Gastrocnemius medialis (tissue), 4 donors: ENCODE measurements around the gene PRIMPOL.
"Not testable (repeated sequence)": the region's sequence is repeated elsewhere in the genome, so short reads cannot be mapped to it uniquely, and the experiment has no call there.

ENCODE experiments used
- POLR2A ChIP-seq, 2 donors: fragments of 450-650 bp; IDR thresholded peaks; one replicate each; pipeline ENCODE4 v1.6.1; 2017; ENCODE audit warnings: antibody characterized with exemption in 2 of 2, mild to moderate bottlenecking in 2 of 2, moderate library complexity in 2 of 2
- TF ChIP-seq, protein P1 (sequence below), 5 experiments: fragments of 450-650 bp in 3 of 5; fragments of 200-600 bp in 2 of 5; sonication (generic) in 2 of 5; IDR thresholded peaks in 4 of 5; conservative IDR thresholded peaks in 1 of 5; 1 replicate in 4 of 5; 2 replicates in 1 of 5; pipeline ENCODE4 v1.5.1; 2016 to 2019; ENCODE audit warnings: antibody characterized with exemption in 5 of 5, mild to moderate bottlenecking in 3 of 5, moderate library complexity in 3 of 5

DNA sequence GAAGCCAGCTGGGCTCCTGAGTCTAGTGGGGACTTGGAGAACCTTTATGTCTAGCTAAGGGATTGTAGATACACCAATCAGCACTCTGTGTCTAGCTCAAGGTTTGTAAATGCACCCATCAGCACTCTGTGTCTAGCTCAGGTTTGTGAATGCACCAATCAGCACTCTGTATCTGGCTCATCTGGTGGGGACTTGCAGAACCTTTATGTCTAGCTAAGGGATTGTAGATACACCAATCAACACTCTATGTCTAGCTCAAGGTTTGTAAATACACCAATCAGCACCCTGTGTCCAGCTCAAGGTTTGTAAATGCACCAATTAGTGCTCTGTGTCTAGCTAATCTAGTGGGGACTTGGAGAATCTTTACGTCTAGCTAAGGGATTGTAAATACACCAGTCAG, 92.1 kb downstream of the PRIMPOL start:
- TF ChIP-seq, protein P1, sequence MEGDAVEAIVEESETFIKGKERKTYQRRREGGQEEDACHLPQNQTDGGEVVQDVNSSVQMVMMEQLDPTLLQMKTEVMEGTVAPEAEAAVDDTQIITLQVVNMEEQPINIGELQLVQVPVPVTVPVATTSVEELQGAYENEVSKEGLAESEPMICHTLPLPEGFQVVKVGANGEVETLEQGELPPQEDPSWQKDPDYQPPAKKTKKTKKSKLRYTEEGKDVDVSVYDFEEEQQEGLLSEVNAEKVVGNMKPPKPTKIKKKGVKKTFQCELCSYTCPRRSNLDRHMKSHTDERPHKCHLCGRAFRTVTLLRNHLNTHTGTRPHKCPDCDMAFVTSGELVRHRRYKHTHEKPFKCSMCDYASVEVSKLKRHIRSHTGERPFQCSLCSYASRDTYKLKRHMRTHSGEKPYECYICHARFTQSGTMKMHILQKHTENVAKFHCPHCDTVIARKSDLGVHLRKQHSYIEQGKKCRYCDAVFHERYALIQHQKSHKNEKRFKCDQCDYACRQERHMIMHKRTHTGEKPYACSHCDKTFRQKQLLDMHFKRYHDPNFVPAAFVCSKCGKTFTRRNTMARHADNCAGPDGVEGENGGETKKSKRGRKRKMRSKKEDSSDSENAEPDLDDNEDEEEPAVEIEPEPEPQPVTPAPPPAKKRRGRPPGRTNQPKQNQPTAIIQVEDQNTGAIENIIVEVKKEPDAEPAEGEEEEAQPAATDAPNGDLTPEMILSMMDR (IDR thresholded peaks at IDR 0.05 in 4 of 5, conservative IDR thresholded peaks at IDR 0.05 in 1 of 5) = not testable (repeated sequence)
- not testable (repeated sequence) for TF ChIP-seq POLR2A (IDR thresholded peaks at IDR 0.05)
